HEK293 (cell line): Measurements from ENCODE around the gene ADAMTS17.

Source experiments
- HOXC10 ChIP-seq: sonication (generic); formaldehyde crosslinking; IDR thresholded peaks from 2 replicates; pipeline ENCODE4 v1.8.1; 2023; ENCODE audit warnings: mild to moderate bottlenecking, missing genetic modification reagents
- KLF16 ChIP-seq: fragments of 450-650 bp; formaldehyde crosslinking; IDR thresholded peaks from 2 replicates; pipeline ENCODE4 v1.5.1; 2017; ENCODE audit warnings: missing biosample characterization, missing genetic modification characterization
- KLF7 ChIP-seq: fragments of 450-650 bp; formaldehyde crosslinking; IDR thresholded peaks from 2 replicates; pipeline ENCODE4 v1.5.1; 2016; ENCODE audit warnings: missing biosample characterization, missing genetic modification characterization, borderline replicate concordance
- ZBTB21 ChIP-seq: fragments of 450-650 bp; formaldehyde crosslinking; IDR thresholded peaks from 2 replicates; pipeline ENCODE4 v1.5.1; 2017; ENCODE audit warnings: missing biosample characterization, missing genetic modification characterization
- ZNF121 ChIP-seq: fragments of 450-650 bp; formaldehyde crosslinking; IDR thresholded peaks from 2 replicates; pipeline ENCODE4 v1.5.1; 2016; ENCODE audit warnings: missing biosample characterization, missing genetic modification characterization
- ZNF133 ChIP-seq: fragments of 450-650 bp; formaldehyde crosslinking; IDR thresholded peaks from 2 replicates; pipeline ENCODE4 v1.5.1; 2016; ENCODE audit warnings: missing biosample characterization, missing genetic modification characterization
- ZNF221 ChIP-seq: fragments of 450-650 bp; formaldehyde crosslinking; IDR thresholded peaks from 2 replicates; pipeline ENCODE4 v1.5.1; 2017; ENCODE audit warnings: missing biosample characterization, missing genetic modification characterization, borderline replicate concordance
- ZNF514 ChIP-seq: fragments of 450-650 bp; formaldehyde crosslinking; IDR thresholded peaks from 2 replicates; pipeline ENCODE4 v1.5.1; 2016; ENCODE audit warnings: missing biosample characterization, missing genetic modification characterization
- ZNF629 ChIP-seq: fragments of 450-650 bp; formaldehyde crosslinking; IDR thresholded peaks from 2 replicates; pipeline ENCODE4 v1.5.1; 2017; ENCODE audit warnings: missing biosample characterization, missing genetic modification characterization
- ZNF660 ChIP-seq: fragments of 450-650 bp; IDR thresholded peaks from 2 replicates; pipeline ENCODE4 v1.5.1; 2018; ENCODE audit warnings: missing biosample characterization, mild to moderate bottlenecking, missing genetic modification characterization
- ZSCAN16 ChIP-seq: fragments of 450-650 bp; formaldehyde crosslinking; IDR thresholded peaks from 2 replicates; pipeline ENCODE4 v1.5.1; 2016; ENCODE audit warnings: missing biosample characterization, missing genetic modification characterization
- TF ChIP-seq, protein P1 (sequence below): fragments of 450-650 bp; formaldehyde crosslinking; IDR thresholded peaks from 2 replicates; pipeline ENCODE4 v1.5.1; 2016; ENCODE audit warnings: missing biosample characterization, missing genetic modification characterization
- TF ChIP-seq, protein P2 (sequence below): fragments of 450-650 bp; formaldehyde crosslinking; optimal IDR thresholded peaks from 2 replicates; pipeline ENCODE3; 2016; ENCODE audit warnings: missing biosample characterization, mild to moderate bottlenecking, missing genetic modification characterization

GRCh38 chr15:100095541-100096247, 246.1 kb downstream of the ADAMTS17 start:
- TF ChIP-seq ZNF514 (tag by site-specific recombination) (no peak), HOXC10 (CRISPR knock-in tag) (no peak), ZNF660 (tag by site-specific recombination) (no peak), ZSCAN16 (tag by site-specific recombination) (no peak), ZNF121 (no peak), KLF7 (tag by site-specific recombination) (no peak), ZNF133 (tag by site-specific recombination) (no peak), ZNF221 (tag by site-specific recombination) (no peak), ZNF629 (tag by site-specific recombination) (no peak), KLF16 (tag by site-specific recombination) (no peak), ZBTB21 (no peak)
- TF ChIP-seq, protein P1, sequence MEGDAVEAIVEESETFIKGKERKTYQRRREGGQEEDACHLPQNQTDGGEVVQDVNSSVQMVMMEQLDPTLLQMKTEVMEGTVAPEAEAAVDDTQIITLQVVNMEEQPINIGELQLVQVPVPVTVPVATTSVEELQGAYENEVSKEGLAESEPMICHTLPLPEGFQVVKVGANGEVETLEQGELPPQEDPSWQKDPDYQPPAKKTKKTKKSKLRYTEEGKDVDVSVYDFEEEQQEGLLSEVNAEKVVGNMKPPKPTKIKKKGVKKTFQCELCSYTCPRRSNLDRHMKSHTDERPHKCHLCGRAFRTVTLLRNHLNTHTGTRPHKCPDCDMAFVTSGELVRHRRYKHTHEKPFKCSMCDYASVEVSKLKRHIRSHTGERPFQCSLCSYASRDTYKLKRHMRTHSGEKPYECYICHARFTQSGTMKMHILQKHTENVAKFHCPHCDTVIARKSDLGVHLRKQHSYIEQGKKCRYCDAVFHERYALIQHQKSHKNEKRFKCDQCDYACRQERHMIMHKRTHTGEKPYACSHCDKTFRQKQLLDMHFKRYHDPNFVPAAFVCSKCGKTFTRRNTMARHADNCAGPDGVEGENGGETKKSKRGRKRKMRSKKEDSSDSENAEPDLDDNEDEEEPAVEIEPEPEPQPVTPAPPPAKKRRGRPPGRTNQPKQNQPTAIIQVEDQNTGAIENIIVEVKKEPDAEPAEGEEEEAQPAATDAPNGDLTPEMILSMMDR, result no peak
- TF ChIP-seq, protein P2, sequence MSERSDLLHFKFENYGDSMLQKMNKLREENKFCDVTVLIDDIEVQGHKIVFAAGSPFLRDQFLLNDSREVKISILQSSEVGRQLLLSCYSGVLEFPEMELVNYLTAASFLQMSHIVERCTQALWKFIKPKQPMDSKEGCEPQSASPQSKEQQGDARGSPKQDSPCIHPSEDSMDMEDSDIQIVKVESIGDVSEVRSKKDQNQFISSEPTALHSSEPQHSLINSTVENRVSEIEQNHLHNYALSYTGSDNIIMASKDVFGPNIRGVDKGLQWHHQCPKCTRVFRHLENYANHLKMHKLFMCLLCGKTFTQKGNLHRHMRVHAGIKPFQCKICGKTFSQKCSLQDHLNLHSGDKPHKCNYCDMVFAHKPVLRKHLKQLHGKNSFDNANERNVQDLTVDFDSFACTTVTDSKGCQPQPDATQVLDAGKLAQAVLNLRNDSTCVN (tag by site-specific recombination), result no peak
